Omental fat pad (tissue), 4 donors: ENCODE measurements around the gene LMBR1. TPM values are rescaled to one million over a fixed set of nuclear protein-coding genes. Genes with fewer than 3 reads are reported as not detected.

Source experiments
- ATAC-seq: fragments of 150-250 bp; one replicate; pipeline ENCODE4 v1.9.1; 2016; ENCODE audit warnings: mild to moderate bottlenecking, moderate library complexity; ENCODE audit not compliant: low FRiP score
- DNase-seq: peaks from one replicate; pipeline ENCODE4 v3.0.0-alpha.2; 2019; ENCODE audit warnings: low spot score
- total RNA-seq, 4 donors: library from RNA; depleted of rRNA; stranded (reverse); fragments of >200 nt; gene quantifications; one replicate each; pipeline ENCODE4 v1.1.0, GENCODE V29; 2016
- TF ChIP-seq, protein P1 (sequence below), 3 donors: fragments of 450-650 bp; IDR thresholded peaks; one replicate each; pipeline ENCODE4 v1.5.1; 2016 to 2017; ENCODE audit warnings: antibody characterized with exemption in 3 of 3, mild to moderate bottlenecking in 3 of 3, moderate library complexity in 2 of 3

The LMBR1 gene
- total RNA-seq, 4 donors from 2014 or later: 50.1 to 93.5 (median 59.8) TPM

DNA sequence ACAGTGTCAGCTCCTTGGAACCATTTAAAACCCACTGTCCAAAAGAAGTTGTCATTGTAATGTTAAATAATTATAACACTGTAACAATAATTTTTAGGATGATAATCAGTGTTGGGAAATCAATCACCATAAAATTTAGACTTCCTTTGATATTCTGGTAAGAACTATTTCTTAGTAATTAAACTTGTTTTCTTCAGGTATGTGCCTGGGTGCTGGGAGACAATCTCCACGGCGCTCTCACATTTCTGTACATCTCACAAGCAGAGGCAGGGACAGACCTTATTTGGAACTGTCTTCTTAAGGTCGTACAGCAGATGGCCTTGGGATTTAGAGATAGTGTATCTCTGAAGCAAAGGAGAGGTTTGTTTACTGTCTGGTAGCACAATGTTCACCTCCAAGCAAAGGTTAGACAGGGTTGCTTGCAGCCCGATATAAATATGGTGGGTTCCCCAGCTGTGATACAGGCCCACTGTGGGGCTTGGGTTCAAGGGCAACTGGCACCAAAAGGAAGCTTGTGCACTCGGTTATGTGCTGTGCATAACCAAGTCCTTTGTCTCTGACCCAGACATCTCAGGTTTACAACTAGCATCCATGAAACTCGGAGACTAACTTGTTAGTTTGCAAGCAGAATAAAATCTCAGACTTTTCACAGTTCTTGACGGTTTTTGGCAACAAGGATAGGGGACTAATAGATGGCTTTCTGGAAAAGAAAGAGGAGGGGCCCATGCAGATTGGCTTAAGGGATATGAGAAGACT is 126.9 kb downstream of the LMBR1 start:
- TF ChIP-seq, protein P1, sequence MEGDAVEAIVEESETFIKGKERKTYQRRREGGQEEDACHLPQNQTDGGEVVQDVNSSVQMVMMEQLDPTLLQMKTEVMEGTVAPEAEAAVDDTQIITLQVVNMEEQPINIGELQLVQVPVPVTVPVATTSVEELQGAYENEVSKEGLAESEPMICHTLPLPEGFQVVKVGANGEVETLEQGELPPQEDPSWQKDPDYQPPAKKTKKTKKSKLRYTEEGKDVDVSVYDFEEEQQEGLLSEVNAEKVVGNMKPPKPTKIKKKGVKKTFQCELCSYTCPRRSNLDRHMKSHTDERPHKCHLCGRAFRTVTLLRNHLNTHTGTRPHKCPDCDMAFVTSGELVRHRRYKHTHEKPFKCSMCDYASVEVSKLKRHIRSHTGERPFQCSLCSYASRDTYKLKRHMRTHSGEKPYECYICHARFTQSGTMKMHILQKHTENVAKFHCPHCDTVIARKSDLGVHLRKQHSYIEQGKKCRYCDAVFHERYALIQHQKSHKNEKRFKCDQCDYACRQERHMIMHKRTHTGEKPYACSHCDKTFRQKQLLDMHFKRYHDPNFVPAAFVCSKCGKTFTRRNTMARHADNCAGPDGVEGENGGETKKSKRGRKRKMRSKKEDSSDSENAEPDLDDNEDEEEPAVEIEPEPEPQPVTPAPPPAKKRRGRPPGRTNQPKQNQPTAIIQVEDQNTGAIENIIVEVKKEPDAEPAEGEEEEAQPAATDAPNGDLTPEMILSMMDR (IDR thresholded peaks at IDR 0.05): no peak
- ATAC-seq (no peak), DNase-seq (no peak)

DNA sequence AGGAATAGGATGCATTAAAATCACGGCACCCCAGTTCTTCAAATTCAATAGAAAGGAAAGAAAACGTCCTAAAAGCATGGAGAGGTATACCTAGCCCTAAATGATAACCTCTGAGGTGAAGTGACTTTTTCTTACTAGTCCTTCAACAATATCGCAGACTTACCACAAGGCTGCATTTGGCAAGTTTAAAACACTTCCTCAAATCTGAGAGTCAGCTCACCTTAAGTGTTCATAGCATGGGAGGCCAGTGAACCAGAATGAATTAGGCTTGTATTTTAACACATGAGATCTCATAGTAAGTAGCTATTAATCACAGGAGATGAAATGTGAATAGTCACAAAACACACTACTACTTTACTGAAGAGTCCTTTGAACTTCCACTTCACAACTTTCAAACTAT is 128.2 kb downstream of the LMBR1 start:
- ATAC-seq (no peak), DNase-seq (no peak)
- TF ChIP-seq, protein P1 (IDR thresholded peaks at IDR 0.05): no peak

DNA sequence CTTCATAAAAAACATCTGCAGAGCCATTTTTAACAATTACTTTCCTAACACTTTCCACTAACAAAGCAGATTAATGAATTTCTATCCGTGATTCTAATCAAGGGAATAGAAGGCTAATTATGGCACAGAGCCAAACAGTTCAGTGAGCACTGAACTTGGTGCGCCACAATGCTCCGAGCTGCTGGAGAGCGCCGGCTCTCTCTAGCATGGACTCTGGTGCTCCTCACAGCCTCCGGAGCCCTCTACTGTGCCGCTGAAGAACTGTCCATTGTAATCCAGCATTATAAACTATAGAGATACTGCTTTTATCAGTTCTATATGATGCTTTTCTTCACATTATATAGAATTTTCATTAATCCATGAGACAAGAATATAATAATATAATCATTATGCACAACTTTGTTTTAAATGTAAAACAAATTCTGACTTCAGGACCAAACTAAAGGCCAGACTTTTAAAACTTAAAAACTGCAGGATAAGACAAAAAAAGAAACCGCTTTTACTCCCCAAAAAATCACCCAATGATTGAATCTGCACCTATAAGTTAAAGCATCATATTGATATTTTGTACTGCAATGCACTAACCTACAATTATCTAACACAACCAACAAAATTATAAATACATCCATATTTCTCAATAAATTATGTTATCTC is 128.8 kb downstream of the LMBR1 start:
- TF ChIP-seq, protein P1 (IDR thresholded peaks at IDR 0.05): no peak
- ATAC-seq (no peak), DNase-seq (no peak)

DNA sequence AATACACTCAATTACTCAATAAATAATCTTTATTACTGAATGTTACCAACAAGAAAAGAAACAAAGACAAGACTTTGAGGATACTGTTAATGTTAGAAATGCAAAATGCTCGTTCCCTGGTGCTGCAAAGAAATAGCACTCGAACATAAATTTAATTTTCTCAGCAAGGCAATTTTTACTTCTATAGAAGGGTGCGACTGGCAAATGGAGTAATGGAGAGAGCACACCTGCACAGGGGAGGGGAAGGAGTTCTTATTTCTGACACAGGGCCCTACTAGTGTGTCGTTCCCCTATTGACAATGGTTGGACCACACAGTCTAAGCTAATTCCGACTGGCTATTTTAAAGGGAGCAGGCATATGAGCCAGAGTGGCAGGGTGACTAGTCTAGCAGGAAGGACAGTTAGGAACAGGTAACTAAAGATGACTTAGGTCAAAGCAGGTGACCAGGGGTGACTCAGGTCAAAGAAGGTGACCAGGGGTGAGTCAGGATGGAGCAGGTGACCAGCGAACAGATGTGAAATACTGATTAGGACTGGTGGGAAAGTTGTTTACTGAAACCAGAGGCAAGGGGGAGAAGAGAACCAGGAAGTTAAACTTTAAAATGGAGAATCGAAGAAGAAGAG is 133.3 kb downstream of the LMBR1 start:
- TF ChIP-seq, protein P1 (IDR thresholded peaks at IDR 0.05): no peak
- ATAC-seq (no peak), DNase-seq (no peak)

DNA sequence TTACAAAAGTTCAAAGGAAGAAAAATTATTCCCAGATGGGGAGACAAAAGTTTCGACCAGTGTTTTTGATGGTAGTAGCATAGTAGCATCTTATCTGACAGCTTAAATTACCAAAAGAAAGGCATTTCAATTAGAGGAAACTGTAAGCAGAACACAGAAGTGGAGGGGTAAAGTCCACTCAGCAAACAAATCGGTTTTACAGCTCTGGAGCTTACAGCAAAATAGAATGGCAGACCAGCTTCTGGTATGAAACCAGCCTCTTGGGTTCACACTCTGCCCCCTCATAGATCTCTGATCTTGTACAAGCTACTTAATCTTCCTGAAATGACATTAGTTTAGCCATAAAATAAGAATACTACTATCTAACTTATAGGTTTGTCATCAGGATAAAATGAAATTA is 133.8 kb downstream of the LMBR1 start:
- ATAC-seq: no peak
- no peak for DNase-seq

DNA sequence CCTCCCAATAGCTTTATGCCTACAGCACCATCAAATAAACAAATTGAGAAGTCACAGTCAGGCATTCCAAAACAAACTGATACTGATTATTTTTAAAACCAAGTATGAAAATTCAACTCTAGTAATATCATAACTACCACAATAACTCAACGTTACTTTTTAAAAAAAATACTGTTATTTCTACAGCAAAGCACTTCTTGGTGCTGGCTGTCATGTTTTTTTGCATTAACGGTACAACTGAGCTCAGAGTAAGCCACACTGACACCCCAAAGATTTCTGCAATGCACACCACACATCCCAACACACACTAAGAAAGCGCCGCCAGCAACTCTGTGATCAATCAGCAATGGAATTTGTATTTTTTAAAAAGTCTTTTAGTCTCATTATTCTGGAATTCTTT is 138.8 kb downstream of the LMBR1 start:
- no peak for DNase-seq
- TF ChIP-seq, protein P1 (IDR thresholded peaks at IDR 0.05): no peak
- no peak for ATAC-seq

More for the DNA sequence above, 133.8 kb downstream of the LMBR1 start:
- TF ChIP-seq, protein P1 (IDR thresholded peaks at IDR 0.05): no peak
